HCT116 (cell line): ENCODE results near the gene TRPV2.

Source experiments
- CBX3 ChIP-seq: IDR thresholded peaks from 2 replicates; pipeline ENCODE4 v1.6.1; 2012; ENCODE audit warnings: low read depth
- CEBPB ChIP-seq: IDR thresholded peaks from 2 replicates; pipeline ENCODE4 v1.6.1; 2012; ENCODE audit warnings: low read depth
- CTCF ChIP-seq, 3 experiments: fragments of 200-600 bp in 1 of 3; sonication (generic) in 1 of 3; IDR thresholded peaks in 2 of 3; conservative IDR thresholded peaks in 1 of 3; 2 replicates each; pipeline ENCODE4 v1.5.1; 2012 to 2017; ENCODE audit warnings: low read depth in 2 of 3, low read length in 2 of 3, antibody characterized with exemption in 1 of 3, borderline replicate concordance in 1 of 3, control low read depth in 1 of 3, mild to moderate bottlenecking in 1 of 3, mixed read lengths in 1 of 3, mixed run types in 1 of 3, moderate library complexity in 1 of 3; ENCODE audit not compliant: insufficient read depth in 1 of 3
- EZH2 ChIP-seq: fragments of 200-600 bp; sonication (generic); IDR thresholded peaks from 2 replicates; pipeline ENCODE4 v1.6.1; 2017; ENCODE audit warnings: antibody characterized with exemption, mixed run types
- JUND ChIP-seq: IDR thresholded peaks from 2 replicates; pipeline ENCODE4 v1.6.1; 2012
- POLR2A ChIP-seq: IDR thresholded peaks from 2 replicates; pipeline ENCODE4 v1.7.0; 2011; ENCODE audit warnings: borderline replicate concordance; ENCODE audit not compliant: insufficient read depth, insufficient read length; ENCODE audit errors: extremely low read depth
- POLR2AphosphoS5 ChIP-seq: IDR thresholded peaks from 2 replicates; pipeline ENCODE4 v1.6.1; 2011; ENCODE audit warnings: mild to moderate bottlenecking, low read depth, low read length, moderate library complexity
- RAD21 ChIP-seq: IDR thresholded peaks from 2 replicates; pipeline ENCODE4 v1.6.1; 2012; ENCODE audit warnings: low read depth, mild to moderate bottlenecking
- REST ChIP-seq: IDR thresholded peaks from 2 replicates; pipeline ENCODE4 v1.6.1; 2012; ENCODE audit warnings: low read depth
- TF ChIP-seq, protein P1 (sequence below): IDR thresholded peaks from 2 replicates; pipeline ENCODE4 v1.6.1; 2011; ENCODE audit warnings: mild to moderate bottlenecking, low read length, moderate library complexity; ENCODE audit not compliant: insufficient replicate concordance; ENCODE audit errors: extremely low read depth

- no peak for TF ChIP-seq CBX3
- no peak for TF ChIP-seq EZH2
- no peak for TF ChIP-seq CTCF (IDR thresholded peaks at IDR 0.05 in 2 of 3, conservative IDR thresholded peaks at IDR 0.05 in 1 of 3; ENCODE audit: borderline replicate concordance in 1 of 3, insufficient read depth in 1 of 3, low read depth in 2 of 3, low read length in 2 of 3)
- no peak for TF ChIP-seq POLR2AphosphoS5
- no peak for TF ChIP-seq CEBPB
- no peak for TF ChIP-seq JUND
- TF ChIP-seq REST: no peak
- no peak for TF ChIP-seq POLR2A
- TF ChIP-seq, protein P1, sequence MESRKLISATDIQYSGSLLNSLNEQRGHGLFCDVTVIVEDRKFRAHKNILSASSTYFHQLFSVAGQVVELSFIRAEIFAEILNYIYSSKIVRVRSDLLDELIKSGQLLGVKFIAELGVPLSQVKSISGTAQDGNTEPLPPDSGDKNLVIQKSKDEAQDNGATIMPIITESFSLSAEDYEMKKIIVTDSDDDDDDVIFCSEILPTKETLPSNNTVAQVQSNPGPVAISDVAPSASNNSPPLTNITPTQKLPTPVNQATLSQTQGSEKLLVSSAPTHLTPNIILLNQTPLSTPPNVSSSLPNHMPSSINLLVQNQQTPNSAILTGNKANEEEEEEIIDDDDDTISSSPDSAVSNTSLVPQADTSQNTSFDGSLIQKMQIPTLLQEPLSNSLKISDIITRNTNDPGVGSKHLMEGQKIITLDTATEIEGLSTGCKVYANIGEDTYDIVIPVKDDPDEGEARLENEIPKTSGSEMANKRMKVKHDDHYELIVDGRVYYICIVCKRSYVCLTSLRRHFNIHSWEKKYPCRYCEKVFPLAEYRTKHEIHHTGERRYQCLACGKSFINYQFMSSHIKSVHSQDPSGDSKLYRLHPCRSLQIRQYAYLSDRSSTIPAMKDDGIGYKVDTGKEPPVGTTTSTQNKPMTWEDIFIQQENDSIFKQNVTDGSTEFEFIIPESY: no peak
- no peak for TF ChIP-seq RAD21
Observed at GRCh38 chr17:16465052-16465312, 49.6 kb downstream of the TRPV2 start.
